DOHH2 (cell line): ENCODE measurements around the gene PPP1R3E.

Experiments
- EZH2phosphoT487 ChIP-seq: fragments of 200-600 bp; sonication (generic); IDR thresholded peaks from 2 replicates; pipeline ENCODE4 v1.6.1; 2017; ENCODE audit warnings: borderline replicate concordance, mild to moderate bottlenecking, antibody characterized with exemption, low read length, moderate library complexity, mixed read lengths
- TF ChIP-seq, protein P1 (sequence below): fragments of 200-600 bp; sonication (generic); IDR thresholded peaks from one replicate; pipeline ENCODE4 v1.5.1; 2014; ENCODE audit warnings: antibody characterized with exemption, mild to moderate bottlenecking, low read depth, low read length; ENCODE audit not compliant: poor library complexity, severe bottlenecking

DNA sequence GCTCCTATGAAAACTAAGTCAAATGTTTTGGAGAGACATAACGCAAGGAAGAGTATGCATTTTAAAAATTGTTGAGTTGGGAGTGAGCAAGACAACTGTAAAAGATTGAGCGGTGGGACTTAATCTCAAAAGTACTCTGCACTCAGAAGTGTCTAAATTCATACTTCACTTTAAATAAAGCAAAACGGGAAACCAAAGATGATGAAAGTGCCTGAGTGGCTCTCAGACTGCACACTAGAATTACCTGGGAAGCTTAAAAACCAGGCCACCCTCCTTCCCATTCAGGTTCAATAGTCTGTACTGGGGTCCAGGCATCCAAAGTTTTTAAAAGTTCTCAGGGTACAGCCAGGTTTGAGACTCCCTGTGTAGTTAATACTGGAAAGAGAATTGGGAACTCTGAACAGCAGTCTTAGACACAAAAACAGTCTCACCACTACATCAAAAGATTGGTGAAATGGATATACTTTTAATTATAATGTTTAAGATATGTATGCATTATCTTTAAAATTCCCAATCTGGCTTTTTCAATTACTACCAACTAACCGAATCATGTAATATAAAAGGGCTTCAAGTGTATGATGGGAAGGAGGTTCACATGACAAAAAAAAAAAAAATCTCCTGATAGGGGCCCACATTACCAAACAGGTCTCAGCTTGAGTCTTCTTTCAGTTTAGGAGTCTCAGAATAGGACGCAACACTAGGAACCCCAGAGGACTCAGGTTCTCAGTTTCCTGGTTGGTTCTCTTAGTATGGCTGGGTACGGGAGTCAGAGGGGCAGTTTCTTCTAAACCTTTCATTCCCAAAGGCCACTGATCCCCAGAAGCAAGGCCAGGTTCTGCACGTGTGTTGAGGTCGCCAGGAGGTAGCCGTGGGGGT lies 17.8 kb downstream of the PPP1R3E start:
- TF ChIP-seq EZH2phosphoT487 = no peak
- TF ChIP-seq, protein P1, sequence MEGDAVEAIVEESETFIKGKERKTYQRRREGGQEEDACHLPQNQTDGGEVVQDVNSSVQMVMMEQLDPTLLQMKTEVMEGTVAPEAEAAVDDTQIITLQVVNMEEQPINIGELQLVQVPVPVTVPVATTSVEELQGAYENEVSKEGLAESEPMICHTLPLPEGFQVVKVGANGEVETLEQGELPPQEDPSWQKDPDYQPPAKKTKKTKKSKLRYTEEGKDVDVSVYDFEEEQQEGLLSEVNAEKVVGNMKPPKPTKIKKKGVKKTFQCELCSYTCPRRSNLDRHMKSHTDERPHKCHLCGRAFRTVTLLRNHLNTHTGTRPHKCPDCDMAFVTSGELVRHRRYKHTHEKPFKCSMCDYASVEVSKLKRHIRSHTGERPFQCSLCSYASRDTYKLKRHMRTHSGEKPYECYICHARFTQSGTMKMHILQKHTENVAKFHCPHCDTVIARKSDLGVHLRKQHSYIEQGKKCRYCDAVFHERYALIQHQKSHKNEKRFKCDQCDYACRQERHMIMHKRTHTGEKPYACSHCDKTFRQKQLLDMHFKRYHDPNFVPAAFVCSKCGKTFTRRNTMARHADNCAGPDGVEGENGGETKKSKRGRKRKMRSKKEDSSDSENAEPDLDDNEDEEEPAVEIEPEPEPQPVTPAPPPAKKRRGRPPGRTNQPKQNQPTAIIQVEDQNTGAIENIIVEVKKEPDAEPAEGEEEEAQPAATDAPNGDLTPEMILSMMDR = no peak
